GM04504 (cell line): ENCODE measurements around the gene TNFRSF6B.
"Not testable (repeated sequence)": the region's sequence is repeated elsewhere in the genome, so short reads cannot be mapped to it uniquely, and the experiment has no call there.

ENCODE experiments used
- DNase-seq: peaks from one replicate; pipeline ENCODE4 v3.0.0-alpha.2; 2012; ENCODE audit warnings: low read depth

Gene TNFRSF6B

DNA sequence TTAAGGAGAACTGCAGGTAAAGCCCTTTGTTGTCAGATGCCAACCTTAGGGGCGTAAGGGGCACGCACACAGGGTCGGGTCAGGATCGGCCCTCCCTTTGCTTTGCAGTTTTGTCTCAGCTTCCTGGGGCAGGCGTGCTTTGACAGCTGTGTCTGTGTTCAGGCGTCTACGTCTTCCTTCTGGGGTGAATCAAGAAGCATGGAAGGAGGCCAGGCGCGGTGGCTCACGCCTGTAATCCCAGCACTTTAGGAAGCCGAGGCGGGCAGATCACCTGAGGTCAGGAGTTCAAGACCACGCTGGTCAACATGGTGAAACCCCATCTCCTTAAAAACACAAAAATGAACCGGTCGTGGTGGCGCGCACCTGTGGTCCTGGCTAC lies 12.7 kb downstream of the TNFRSF6B start:
- DNase-seq = no peak

DNA sequence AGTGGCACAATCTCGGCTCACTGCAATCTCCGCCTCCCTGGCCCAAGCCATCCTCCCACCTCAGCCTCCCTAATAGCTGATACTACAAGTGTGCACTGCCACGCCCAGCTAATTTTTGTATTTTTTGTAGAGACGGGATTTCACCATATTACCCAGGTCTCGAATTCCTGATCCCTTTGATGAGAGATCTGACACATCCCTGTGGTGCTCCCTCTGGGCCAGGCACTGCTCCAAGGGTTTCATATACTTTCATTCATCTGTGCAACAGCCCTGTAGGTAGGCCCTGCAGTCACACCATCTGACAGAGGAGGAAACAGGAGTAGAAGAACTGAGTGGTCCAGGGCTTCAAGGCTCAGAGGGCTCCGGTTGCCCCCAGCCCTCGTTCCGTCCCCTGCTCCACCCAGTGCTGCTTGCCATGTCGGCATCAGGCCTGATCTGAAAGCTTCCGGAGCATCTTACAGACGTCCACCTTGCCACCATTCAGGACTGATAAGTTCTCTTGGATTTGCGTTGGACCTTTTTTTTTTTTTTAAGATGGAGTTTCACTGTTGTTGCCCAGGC lies 14.7 kb downstream of the TNFRSF6B start:
- no peak for DNase-seq

DNA sequence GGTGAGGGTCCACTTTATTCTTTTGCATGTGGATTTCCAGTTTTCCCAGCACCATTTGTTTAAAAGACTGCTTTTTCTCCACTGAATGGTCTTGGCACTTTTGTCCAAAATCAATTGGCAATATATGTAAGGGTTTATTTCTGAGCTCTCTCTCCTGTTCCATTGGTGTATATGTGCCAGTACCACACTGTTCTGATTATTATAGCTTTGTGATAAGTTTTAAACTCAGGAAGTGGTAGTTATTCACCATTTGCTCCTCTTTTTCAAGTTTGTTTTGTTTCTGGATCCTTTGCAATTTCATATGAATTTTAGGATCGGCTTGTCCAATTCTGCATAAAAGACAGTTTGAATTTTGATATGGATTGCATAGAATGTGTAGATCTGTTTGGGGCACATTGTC lies 15.7 kb downstream of the TNFRSF6B start:
- DNase-seq = no peak

DNA sequence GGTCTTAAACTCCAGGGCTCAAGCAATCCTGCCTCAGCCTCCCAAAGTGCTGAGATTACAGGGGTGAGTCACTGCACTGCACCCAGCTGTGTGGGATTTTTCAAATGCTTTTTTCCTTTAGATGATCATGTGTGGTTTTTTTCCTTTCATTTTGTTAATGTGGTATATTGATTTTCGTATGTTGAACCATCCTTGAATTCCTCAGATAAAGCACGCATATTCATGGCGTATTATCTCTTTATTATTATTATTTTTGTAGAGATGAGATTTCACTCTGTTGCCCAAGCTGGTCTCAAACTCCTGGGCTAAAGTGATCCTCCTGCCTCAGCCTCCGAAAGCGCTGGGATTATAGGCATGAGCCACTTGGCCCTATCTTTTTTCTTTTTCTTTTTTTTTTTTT lies 18.4 kb downstream of the TNFRSF6B start:
- DNase-seq = no peak

DNA sequence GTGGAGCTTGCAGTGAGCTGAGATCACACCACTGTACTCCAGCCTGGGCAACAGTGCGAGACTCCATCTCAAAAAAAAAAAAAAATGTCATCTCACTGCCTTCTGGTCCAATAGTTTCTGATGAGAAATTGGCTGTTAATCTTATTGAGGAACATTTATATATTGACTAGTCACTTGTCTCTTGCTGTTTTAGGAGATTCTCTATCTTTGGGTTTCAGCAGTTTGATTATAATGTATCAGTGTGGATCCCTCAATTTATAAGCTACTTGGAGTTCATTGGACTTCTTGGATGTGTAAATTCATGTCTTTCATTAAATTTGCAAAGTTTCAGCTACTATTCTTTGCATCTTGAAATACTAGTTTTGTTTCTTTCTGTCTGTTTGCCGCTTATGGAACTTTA lies 22.5 kb downstream of the TNFRSF6B start:
- no peak for DNase-seq

DNA sequence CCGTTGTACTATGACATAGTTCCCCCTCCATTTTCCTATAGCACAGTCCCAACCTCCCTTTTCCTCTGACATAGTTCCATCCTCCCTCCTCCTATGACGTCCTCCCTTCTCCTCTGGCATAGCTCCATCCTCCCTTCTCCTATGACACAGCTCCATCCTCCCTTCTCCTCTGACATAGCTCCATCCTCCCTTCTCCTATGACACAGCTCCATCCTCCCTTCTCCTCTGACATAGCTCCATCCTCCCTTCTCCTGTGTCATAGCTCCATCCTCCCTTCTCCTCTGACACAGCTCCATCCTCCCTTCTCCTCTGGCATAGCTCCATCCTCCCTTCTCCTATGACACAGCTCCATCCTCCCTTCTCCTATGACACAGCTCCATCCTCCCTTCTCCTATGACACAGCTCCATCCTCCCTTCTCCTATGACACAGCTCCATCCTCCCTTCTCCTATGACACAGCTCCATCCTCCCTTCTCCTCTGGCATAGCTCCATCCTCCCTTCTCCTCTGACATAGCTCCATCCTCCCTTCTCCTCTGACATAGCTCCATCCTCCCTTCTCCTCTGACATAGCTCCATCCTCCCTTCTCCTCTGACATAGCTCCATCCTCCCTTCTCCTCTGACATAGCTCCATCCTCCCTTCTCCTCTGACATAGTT lies 26.6 kb downstream of the TNFRSF6B start:
- not testable (repeated sequence) for DNase-seq

DNA sequence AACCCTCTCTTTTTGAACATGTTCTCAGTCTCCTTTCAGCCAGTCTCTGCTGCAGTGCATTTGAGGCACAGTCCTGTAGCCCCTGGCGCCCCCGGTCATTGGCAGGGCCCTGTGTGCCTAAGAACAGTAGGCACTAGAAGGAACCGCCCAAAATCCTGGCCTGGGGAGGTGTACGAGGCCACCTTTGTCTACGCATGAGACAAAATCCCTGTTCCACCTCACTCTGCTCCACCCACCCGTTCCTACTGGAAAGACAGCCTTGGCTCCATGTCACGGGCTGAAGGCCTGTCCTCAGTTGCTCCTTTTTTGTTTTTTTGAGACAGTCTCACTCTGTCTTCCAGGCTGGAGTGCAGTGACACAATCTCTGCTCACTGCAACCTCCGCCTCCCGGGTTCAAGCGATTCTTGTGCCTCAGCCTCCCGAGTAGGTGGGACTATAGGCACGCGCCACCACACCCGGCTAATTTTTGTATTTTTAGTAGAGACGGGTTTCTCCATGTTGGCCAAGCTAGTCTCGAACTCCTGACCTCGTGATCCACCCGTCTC lies 33.8 kb downstream of the TNFRSF6B start:
- DNase-seq = not testable (repeated sequence)

DNA sequence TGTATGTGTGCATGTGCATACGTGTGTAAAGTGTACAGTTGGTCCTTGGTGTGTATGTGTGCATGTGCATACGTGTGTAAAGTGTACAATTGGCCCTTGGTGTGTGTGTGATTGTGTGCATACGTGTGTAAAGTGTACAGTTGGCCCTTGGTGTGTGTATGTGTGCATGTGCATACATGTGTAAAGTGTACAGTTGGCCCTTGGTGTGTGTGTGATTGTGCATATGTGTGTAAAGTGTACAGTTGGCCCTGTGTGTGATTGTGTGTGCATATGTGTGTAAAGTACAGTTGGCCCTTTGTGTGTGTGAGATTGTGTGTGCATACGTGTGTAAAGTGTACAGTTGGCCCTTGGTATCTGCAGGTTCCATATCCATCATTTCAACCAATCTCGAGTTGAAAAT lies 35.0 kb downstream of the TNFRSF6B start:
- DNase-seq = no peak

DNA sequence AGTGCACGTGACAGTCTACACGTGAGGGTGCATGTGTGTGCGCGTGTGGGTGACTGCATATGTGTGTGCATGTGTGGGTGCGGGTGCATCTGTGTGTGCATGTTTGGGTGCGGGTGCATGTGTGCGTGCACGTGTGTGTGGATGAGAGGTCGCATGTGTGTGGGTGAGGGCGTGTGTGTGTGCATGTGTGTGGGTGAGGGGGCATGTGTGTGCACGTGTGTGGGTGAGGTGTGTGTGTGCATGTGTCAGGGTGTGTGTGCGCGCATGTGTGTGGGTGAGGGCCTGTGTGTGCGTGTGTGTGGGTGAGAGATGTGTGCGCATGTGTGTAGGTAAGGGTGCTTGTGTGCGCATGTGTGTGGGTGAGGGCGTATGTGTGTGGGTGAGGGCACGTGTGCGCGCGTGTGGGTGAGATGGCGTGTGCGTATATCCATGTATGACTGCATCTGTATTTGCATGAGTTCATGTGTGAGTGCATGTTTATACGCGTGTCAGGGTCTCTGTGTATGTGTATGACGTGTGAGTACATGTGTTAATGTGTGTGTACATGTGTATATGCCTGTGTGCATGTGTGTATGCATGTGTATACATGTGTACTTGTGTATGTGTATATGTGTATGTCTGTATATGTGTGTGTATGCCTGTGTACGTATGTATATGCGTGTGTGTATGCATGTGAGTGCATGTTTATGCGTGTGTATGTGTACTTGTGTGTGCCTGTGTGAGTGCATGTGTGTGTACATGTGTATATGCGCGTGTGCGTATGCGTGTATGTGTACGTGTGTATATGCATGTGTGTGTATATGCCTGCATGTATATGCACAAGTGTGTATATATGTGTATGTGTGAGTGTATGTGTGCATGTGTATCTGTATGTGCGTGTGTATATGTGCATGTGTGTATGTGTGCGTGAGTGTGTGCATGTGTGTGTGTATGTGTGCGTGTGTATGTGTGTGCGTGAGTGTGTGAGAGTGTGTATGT lies 36.0 kb downstream of the TNFRSF6B start:
- DNase-seq = no peak

DNA sequence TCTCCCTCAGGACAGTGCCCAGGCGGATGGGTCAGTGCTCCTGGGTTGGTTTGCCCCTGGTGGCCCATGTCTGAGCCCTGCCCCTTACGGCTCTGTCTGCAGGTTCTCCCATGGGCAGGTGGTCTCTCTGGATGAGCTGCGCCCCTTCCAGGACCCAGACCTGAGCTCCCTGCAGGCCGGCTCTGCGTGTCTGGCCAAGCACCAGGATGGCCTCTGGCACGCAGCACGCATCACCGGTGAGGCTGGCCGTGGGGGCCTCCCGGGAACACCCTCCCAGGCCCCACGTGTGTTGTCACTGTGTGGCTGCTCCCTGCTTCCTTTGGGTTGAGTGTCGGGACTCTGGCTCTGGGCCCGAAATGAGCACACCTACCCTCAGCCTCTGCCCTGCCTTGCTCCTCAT lies 36.7 kb downstream of the TNFRSF6B start:
- DNase-seq = no peak

DNA sequence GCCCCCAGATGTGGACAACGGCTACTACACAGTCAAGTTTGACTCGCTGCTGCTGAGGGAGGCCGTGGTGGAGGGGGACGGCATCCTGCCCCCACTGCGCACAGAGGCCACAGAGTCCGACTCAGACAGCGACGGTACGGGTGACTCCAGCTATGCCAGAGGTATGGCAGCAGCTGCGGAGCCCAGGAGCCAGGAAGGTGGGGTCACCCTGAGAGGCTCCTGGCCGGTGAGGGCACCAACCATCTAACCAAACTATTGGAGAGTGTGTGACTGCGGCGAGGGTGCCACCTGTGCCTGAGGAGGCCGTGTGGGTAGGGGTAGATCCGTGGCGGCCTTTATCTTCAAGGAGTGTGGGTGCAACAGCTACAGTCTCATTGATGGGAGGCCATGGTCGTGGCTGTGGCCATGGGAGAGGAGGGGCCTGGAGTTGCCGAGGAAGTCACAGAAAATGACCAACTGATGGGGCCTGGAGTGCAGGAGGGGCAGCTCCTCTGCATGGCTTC lies 37.2 kb downstream of the TNFRSF6B start:
- DNase-seq = no peak

DNA sequence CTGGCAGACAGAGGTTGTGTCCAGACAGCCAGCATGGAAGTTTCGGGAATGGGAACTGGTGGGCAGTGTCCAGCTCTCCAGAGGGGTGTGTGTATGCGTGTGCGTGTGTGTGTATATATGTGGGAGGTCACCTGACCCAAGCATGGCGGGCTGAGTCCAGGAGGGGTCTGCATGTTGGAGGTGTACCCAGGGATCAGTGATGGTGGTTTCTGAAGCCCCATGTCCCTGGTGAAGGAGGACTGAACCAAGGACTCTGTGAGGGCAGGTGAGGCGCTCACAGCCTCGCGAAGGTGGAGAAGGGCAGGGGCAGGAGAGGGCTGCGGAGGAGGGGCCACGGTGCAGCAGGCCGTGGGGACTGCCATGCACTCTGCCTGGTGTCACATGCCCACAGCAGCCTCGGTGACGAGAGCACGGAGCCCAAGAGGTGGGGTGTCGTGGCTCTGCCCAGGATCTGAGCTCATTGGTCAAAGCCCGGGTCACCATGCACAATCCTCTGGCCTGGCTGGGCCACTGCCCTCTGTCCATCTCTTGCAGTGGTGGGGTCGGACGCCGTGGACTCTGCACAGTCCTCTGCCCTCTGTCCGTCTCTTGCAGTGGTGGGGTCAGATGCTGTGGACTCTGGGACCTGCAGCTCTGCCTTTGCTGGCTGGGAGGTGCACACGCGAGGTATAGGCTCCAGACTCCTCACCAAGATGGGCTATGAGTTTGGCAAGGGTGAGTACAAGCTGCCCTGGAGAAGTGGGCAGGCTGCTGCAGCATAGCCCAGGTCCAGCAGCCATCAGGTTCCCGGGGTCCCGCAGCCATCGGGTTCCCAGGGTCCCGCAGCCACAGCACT lies 37.9 kb downstream of the TNFRSF6B start:
- DNase-seq = no peak

DNA sequence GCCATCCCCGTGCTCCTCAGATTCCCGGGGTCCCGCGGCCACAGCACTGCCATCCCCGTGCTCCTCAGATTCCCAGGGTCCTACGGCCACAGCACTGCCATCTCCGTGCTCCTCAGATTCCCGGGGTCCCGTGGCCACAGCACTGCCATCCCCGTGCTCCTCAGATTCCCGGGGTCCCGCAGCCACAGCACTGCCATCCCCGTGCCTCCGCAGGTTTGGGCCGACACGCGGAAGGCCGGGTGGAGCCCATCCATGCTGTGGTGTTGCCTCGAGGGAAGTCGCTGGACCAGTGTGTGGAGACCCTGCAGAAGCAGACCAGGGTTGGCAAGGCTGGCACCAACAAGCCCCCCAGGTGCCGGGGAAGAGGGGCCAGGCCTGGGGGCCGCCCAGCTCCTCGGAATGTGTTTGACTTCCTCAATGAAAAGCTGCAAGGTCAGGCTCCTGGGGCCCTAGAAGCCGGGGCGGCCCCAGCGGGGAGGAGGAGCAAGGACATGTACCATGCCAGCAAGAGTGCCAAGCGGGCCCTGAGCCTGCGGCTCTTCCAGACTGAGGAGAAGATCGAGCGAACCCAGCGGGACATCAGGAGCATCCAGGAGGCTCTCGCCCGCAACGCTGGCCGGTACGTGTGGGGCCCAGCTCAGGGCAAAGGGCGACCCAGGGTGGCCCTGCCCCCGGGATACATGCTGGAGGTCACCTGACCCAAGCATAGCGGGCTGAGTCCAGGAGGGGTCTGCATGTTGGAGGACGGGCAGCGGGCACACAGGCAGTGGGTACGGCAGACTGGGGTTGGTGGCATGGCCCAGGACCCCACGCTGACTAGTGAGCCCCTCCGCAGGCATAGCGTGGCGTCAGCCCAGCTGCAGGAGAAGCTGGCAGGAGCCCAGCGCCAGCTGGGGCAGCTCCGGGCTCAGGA lies 38.8 kb downstream of the TNFRSF6B start:
- DNase-seq = no peak

DNA sequence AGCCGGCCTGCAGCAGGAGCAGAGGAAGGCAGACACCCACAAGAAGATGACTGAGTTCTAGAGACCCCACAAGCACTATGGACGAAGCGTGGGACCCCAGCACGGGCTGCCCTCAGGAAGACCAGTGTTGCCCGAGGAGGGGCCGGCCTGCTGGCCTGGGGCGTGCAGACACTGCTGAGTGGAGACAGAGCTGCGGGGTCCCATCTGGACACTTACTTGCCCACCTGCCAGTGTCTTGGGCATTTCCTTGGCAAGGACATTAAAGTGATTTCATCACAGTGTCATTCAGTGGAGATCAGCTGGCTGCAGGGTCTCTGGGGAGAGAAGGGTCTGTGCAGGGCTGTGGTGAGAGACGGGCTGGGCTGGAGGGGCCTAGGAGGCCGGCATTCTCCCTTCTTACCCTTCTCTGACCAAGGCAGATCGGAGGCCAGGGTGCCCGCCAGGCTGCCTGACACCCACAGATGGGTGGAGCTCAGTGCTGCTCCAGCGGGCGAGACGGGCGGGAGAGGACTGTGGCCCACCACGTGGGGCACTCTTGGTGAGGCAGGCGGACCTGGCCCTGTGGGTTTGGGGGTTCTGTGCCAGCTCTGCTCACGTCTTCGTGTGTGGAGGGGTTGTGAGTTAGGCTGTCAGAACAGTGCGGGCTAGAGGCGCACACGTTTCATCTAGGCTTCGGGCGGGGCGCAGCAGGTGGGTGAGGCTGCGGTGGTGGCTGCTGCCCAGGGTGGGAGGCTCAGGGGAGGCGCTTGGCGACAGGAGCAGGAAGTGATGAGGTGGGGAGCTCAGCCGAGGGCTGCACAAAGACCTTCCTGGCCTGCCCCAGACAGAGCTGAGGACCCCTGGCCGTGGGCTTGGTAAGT lies 39.6 kb downstream of the TNFRSF6B start, which contains the start of gene LIME1:
Gene LIME1, plus strand, starts transcription at position 806 of the 860 bp plus-strand sequence. CDS start 886 bp downstream, outside the sequence.
- no peak for DNase-seq

DNA sequence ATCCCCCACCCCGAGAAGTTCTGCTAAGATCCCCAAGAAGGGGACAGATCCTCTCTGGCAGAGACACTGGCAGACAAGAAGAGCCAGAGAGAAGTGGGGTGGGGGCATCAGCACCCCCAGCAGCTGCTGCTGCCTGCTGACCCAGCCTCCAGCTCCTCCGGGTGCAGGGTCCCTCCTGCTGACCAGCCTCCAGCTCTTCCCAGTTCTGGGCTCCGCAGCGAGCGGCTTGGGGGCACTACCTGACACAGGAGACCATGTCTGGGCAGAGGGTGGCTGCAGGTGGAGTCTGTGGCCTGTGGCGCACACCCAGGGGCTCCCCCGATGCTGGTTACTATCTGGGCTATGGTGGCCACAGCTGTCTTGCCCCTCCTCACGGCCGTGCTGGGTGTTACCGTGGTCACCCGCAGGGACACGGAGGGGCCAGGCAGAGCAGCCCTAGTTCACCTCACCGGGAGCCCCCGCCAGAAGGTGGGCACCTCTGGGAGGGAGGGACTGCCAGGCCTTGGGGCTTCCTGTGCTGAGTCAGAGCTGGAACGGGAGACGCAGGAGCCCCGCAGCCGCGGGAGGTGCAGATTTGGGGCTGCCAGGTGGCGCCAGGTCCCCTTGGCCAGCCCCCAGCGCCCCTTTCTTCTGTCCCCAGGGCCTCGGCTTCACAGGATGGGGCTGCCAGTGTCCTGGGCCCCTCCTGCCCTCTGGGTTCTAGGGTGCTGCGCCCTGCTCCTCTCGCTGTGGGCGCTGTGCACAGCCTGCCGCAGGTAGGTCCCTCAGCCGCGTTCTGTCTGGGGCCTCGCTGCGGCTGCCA lies 40.6 kb downstream of the TNFRSF6B start:
- DNase-seq = no peak

DNA sequence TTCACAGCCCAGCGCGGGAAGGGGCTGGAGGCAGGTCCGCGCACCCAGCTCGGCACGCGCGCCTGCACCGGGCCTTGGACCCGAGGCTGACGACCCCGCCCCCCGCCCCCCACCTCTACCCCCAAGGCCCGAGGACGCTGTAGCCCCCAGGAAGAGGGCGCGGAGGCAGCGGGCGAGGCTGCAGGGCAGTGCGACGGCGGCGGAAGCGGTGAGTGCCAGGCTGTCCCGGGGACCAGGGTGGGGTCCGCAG lies 41.2 kb downstream of the TNFRSF6B start:
- no peak for DNase-seq

DNA sequence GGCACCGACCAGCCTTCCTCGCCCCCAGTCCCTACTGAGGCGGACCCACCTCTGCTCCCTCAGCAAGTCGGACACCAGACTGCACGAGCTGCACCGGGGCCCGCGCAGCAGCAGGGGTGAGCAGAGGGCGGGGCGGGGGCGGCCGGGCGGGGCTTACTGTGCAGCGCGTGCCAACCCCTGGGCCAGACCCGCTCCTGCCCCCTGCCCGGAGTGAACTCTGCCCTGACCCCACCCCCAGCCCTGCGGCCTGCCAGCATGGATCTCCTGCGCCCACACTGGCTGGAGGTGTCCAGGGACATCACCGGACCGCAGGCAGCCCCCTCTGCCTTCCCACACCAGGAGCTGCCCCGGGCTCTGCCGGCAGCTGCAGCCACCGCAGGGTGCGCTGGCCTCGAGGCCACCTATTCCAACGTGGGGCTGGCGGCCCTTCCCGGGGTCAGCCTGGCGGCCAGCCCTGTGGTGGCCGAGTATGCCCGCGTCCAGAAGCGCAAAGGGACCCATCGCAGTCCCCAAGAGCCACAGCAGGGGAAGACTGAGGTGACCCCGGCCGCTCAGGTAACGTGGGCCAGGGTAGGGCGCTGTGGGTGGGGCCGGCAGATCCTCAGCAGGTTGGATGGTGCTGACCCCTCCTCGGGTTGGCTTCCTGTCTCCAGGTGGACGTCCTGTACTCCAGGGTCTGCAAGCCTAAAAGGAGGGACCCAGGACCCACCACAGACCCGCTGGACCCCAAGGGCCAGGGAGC lies 41.7 kb downstream of the TNFRSF6B start:
- no peak for DNase-seq

DNA sequence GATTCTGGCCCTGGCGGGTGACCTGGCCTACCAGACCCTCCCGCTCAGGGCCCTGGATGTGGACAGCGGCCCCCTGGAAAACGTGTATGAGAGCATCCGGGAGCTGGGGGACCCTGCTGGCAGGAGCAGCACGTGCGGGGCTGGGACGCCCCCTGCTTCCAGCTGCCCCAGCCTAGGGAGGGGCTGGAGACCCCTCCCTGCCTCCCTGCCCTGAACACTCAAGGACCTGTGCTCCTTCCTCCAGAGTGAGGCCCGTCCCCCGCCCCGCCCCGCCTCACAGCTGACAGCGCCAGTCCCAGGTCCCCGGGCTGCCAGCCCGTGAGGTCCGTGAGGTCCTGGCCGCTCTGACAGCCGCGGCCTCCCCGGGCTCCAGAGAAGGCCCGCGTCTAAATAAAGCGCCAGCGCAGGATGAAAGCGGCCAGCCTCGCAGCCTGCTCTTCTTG lies 42.3 kb downstream of the TNFRSF6B start:
- DNase-seq = no peak
